HG02763 (cell line): ENCODE results near the gene NEK8.

Experiments used
- ATAC-seq: cut with Tn5 transposase; IDR thresholded peaks from one replicate; pipeline ENCODE4 v1.9.1; 2021; ENCODE audit warnings: mild to moderate bottlenecking, moderate library complexity; ENCODE audit not compliant: unreplicated experiment

NEK8 gene

DNA sequence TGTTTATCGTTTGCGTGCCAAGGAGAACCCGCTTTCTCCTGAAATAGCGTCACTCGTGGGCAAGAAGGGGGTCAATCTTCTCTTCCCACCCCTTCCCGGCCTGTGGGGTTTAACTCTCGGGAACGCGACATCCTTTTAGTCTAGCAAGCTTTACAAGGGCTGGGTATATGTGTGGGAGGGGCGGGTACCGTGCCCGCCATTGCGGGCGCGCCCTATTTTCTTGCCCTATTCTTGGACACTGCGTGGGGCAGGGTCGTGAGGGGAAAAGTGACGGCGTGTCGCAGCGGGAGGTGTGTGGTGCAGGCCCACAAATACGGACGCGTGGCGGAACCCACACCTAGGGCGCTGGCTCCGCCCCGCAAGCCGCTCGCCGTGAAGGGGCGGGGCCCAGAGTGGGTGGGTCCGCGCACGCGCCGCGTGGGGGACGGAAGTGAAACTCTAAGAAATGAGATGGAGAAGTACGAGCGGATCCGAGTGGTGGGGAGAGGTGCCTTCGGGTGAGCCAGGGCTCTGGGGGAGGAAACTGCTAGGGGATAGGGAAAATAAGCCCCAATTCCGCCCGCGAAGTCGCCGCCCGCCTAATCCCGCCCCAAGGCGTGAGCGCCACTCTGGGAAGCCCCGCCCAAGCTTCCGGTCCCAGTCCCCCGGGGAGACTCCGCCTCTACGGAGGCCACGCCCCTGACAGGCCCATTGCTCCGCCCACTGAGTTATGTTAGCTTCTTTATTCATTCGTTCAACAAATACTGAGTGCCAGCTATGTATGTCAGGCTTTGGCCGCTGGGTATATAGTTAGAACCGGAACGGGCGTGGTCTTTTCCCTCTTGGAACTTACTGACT, at the start of gene NEK8:
NEK8 (plus strand) TSS at position 425 of the 837 bp plus-strand sequence; CDS start at position 451, 26 bp downstream.
- peak; percentile 39 for ATAC-seq

DNA sequence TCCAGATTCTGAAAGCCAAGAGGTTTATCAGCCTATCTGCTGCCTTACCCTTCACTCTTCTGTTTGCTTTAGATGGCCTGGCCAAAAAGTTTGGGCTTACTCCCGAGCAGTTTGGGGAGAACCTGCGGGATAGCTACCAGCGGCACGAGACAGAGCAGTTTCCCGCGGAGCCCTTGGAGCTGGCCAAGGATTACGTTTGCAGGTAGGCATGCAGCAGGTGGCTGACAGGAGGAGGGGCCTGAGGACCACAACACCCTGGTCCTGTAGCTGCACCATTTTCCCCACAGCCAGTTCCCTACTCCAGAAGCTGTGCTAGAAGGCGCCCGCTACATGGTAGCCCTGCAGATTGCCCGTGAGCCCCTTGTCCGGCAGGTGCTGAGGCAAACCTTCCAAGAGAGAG, 45.9 kb upstream of the NEK8 start:
- ATAC-seq = no peak

DNA sequence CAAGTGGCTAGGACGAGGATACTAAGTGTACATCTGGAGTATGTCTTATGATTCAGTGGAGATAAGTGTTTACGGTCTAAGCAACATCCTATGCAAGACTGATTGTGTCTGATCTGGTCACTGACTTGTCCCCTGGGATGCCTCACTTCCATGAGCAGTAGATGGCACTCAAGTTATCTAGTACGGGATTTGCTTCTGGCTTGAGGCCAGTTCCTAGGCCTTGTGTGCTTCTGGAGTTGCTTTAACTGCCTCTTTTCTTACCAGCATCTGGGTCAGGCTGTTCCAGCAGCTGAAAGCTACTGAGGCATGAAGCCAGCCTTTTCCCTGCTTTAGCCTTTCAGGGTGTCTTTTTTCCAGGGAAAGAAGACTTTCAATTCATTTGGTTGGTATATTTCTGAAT, 43.6 kb upstream of the NEK8 start:
- no peak for ATAC-seq

DNA sequence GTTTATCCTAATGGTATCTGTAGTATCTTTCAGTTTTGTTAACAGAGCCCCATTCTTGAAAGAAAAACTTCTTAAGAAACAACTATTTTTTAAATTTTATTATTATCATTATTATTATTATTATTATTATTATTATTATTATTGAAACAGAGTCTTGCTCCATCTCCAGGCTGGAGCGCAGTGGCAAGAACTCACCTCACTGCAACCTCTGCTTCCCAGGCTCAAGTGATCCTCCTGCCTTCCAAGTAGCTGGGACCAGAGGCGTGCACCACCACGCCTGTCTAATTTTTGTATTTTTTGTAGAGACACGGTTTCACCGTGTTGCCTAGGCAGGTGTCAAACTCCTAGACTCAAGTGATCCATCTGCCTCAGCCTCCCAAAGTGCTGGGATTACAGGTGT, 43.2 kb upstream of the NEK8 start:
- ATAC-seq = no peak

DNA sequence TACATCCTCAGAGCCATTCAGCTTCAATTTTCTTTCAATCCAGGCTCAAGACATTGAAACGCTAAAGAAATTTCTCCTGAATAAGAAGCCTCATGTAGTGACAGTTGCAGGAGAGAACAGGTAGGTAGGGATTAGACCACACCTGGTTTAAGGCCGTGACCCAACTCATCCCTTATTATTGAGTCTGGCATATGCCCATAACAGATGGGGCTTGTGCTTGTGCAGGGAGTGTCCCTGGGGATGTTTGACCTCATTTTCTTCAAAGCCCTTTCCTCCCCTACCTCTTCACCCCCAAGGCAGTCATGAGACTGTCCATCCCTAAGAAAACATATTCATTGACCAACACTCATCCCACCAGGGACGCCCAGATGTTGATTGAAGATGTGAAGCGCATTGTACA, 42.3 kb upstream of the NEK8 start:
- no peak for ATAC-seq

DNA sequence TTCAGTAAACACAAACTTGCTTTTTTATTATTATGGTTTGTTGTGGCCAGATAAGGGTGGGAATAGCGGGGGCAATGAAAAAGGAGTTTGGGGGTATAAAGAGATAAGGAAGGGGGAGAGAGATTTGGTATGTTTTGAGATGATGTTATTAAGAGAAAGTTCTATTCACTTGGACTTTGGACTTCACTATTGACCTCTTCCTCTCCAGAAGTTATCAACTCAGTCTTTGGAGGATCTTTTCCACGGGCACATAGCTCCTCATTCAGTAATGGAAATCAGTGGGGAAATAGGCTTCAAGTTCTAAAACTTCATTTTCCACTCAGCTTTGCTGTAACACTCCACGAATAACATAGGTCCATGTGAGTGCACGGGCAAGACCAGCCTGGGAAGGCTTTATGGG, 40.1 kb upstream of the NEK8 start:
- no peak for ATAC-seq

DNA sequence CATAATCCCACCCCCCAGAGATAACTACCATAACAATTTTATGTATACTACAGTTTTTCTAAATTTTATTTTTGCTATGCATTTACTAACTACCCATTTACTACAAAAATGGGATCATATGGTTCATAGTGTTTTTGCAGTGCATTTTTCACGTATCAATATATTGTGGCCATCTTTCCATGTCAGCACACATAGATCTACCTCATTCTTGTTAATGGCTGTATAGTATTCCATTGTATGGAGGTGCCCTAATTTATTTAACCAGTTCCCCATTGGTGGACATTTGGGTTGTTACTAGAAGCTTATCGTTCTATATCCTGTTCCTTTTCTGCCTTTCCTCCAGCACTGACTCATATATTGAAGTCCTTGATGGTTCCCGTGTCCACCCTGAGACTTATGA, 39.6 kb upstream of the NEK8 start:
- no peak for ATAC-seq

DNA sequence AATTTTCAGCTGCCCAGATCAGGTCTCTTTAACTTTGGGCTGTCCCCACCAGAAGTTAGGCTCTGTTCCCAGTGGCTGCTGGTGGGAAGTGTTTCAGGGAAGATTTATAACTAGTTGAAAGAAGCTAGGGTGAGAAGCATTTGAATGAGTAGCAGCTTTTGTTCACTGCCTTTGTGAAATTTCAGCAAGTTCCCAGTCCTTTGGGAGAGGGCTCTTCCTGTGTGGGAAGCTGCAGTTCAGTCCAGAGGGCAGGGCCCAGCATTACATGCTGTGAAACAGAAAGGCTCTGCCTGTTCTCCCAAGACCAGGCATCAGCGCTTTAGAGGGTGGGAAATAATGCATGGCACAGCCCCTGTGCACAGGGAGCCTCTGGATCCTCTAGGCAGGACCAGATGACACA, 34.7 kb upstream of the NEK8 start:
- no peak for ATAC-seq

DNA sequence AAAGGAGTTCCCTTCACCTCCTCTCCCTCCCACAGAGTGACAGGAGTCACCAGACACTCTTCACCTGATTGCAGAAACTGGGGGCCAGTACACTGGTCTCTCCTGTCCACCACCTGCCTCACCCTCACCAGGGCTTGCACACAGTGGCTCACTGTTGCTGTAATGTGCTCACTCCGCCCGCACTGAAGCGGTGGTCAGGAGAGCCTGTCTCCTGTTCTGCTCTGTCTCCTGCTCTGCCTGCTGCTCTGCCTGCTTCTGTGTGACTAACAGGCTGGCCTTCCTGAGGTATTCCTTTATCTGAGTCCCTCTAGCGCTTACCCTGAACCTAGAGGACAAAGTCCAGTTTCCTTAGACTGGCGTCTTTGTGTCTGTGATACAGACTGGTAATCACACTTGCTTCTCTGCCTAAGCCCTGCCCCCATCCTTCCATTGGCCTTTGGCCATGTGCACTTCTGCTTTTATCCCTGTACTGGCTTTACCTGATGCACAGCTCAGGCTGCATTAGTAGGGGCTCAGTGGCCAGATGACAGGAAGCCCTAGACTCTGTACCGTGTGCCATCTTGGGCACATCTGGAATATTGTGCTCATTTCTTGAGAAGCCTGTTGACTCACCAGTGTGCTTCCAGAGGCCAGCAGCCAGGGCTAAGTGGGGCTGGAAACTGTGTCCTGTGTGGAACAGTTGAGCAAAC, 30.2 kb upstream of the NEK8 start:
- no peak for ATAC-seq

DNA sequence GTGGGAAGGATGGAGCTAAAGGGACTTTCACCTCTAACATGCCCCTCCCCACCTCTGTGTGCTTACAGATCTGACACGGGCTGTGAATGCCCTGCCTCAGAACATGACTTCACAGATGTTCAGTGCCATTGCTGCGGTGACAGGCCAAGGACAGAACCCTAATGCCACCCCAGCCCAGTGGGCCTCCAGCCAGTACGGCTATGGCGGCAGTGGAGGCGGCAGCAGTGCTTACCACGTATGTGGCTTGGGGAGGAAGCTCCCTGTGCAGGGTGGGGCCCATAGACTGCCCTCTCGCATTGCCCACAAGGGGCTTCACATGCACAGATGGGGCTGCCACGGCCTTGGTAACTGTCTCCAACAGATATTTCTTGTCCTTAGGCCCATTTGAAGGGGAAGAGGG, 28.3 kb upstream of the NEK8 start:
- no peak for ATAC-seq

DNA sequence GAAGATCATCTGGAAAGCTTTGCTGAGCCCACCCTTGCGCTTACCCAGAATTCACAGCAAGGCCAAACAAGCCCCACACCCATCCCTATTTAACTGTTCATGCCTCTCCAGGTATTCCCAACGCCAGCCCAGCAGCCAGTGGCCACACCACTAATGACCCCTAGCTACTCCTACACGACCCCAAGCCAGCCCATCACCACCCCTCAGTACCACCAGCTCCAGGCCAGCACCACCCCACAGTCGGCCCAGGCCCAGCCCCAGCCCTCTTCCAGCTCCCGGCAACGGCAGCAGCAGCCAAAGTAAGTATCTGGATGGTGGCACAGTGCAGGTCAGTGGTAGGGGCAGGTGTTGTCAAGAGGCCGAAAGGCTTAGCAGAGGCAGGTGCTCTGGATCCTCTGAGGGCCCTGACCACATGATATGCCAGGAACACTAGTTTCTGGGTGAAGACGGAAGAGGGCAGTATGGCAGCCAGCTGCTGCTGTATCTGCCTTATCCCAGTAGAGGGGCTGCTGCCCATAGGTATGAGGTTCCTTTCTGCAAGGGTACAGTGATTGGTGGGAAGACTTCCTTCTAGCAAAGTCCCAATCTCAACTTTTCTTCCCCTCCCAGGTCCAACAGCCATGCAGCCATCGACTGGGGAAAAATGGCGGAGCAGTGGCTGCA, 27.6 kb upstream of the NEK8 start:
- ATAC-seq = no peak

DNA sequence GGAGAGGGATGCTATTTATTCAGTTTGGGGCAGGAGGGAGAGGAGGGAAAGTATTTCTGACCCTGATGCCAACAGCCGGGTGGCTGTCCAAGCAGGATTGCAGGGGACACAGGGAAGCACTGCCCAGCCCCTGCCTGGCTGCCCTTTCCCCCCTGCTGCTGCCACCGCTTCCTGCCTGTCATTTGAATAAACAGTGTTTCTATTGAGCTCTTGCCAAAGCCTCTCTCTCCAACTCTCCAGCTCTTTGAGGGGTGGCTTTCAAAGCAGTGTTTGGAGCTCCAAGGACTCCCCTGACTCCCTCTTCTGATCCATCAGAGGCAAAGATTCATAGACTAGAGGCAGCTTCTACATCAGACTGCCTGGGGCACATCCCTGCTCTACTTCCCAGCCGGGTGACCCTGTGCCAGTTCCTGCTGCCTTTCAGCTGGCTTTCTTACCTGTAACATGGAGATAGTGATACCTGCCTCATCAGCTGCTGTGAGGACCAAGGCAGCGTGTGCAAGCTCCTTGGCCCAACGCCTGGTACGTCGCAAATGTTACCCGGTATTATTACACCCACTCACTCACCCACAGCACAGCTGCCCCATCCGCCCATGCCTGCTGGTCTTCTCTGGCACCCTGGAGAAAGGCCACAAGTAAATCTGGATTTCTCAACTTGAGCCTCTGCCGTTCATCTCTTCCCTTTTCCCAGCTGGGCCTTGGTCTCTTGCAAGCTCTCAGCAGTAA, 26.4 kb upstream of the NEK8 start:
- no peak for ATAC-seq

DNA sequence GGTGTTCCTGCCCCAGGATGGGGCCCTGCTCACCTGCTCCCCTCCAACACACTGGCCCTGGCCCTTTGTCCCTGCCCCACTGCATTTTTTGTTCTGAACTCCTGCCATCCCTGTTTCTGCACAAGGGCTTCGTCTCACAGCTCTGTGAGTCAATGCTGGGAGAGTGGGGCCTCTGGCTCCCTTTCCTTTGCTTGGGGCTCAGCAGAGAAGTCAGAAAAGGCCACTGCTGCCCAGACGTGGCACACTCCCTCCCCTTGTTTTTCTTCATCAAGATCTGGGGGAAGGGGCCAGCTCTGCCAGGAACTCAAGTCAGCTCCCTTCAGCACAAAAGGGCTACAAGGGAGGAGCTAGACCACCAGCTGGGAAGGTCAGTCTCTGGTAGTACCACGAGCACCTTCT, 25.8 kb upstream of the NEK8 start:
- ATAC-seq = no peak

DNA sequence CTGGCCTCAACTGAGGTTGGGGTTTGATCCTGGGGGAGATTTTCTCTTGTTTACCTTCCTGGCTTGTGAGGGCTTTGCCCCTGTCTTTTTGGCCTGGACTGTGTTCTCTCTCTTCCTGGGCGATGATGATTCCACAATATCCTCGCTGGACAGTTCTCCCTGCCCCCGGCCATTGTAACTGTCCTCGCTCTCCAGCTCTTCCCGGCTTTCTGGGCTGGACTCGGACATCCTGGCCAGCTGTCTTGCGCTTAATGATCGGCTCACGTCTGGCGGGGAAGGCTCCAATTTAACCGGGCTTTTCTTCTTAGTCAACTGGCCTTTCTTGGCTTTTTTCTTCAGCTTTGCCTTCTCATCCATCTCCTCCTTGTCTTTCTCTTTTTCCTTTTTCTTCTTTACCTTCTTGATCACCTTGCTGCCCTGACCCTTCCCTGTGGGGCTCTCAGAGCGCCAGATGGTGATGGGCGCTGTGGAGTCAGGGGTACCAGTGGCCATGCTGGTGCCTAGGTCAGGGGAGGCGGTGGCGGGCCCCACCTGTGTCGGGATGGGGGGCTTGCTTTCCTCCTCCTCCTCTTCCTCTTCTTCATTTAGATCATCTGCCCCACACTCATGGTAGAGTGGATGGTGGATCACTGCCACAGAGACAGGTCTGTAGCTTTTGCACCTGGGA, 24.9 kb upstream of the NEK8 start:
- no peak for ATAC-seq

DNA sequence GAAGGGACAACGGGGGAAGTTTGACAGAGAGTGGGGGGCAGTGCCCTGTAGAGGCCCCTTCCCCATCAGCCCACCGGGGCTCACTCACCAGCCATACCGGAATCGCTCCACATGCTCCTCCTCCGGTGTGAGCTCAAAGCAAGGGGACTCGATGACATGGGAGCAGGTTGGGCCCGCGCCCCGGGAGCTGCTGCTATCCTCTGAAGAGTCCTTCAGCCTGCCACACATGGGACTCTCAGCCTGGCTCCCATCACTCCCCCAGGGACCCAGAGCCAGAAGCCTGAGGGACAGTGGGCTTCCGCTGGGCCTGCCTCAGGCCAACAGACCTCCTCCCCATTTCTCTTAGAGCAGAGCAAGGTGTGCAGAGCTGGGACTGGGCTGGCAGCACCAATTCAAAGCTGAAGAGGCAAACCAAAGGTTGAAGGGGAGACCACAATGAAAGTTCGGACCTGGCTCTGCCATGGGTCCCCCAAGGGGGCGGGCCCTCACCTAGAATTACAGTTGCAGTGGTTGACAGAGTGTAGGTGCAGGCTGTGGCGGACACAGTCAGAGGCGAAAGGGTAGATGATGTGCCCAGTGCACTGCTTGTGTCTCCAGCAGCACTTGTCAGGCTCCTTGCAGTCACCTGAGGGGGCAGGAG, 24.2 kb upstream of the NEK8 start:
- no peak for ATAC-seq

DNA sequence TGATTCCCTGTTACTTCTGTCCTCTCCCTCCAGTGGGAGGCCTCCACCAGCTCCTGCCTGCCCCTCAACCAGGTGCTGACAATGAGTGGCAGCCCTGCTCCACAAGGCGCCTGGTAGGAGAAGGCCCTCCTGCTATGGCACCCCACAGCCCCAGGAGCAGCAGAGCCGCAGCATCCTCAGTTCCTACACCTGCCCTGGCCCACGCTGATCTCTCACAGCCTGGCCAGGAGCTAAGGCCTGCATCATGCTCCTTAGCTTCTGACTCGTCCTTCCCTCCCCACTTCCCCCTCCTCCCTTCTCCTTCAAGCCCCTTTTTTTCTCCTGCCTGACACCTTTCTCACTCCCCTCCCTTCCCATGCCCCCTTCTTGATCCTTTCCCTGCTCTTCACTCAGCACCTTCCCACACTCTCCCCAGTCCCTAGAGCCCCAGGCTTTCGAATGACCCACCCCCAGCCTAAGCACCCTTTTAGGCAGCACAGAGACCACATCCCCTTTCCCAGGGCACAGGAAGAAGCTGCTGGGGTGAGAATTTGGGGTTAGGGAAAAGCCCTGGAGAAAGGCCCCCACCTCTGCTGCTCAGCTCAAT, 23.4 kb upstream of the NEK8 start:
- no peak for ATAC-seq

DNA sequence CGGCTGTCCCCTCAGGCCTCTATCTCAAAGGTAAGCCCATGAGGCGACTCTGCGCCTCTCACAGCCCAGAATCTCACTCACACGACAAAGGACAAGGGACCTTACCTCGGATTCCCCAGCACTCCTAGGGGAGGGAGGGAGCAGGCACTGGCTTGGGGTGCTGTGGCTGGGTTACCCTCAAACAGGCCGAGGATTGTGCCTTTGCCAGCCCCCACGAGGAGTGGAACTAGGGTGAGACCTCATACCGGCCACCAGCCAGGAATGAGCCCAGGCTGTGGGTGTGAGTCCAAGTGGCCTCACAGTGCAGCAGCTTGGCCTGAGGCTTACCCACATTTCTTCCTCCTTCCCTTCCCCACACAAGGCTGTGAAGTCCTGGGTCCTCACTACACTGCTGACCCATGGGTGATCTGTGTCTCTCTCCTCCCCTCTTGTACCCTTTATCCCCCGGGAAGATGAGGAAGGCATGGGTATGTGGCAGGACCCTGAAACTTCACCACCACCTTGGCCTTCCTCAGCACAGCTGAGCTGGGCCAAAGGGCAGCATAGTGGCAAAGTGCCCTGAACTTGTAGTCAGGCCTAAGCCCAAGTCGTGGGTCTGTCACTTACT, 22.8 kb upstream of the NEK8 start:
- ATAC-seq = no peak

DNA sequence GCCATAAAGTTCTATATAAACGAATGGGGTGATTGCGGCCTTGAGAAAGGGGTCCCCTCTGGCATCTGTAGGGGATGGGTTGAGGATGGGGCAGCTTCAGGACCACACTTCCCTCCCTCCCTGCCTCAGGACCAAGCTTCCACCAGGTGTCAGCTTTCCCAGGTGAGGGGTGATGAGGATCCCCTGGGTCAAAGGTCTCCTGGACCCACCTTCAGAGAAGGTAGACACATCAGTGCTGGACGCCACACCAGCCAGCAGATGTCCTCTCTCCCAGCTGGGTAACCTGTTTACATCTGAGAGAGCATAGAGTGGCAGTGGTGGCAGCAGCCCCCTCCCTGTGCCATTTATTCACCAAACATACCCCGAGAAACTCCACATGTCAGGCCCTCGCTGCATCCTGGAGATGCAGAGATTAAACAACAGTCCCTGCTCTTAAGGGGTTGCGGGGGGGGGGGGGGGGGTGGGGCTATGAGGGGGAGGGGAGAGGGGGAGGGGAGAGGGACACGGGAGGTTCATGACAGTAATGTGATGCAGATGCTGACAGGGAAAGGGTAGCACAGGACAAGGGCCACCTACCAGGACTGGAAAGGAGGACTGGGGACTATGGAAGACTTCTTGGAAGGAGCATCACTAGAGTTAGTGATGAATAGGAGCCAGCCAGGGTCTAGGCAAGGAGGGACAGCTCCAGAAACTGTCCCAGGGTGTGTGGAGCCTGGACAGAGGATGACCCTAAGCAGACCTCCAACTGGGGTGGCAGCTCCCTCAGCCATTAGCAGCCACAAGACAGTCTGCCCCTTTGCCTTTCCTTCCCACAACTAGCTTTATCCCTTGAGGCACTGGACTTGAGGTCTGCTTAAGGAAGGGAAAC, 21.9 kb upstream of the NEK8 start:
- no peak for ATAC-seq

DNA sequence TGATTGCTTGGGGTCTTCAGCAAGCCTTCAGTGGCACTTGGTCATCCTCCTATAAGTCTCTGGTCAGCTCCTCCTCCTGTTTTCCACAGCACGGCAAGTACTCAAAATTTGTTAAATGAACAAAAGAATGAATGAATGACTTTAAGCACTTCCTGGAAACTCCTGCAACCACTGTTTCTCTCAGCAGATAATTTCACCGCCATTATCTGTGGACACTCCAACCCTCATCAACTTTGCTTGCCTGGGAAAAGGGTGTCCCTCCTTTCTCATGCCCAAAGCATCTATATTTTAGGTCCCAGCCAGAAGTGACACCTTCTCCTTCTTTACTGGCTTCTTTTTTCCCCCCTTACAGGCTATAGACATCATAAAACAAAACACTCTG, 21.3 kb upstream of the NEK8 start:
- no peak for ATAC-seq
